ENCODE data around the gene KIF5C. TPM values are rescaled to one million over a fixed set of nuclear protein-coding genes. Genes with fewer than 3 reads are reported as not detected.

KIF5C gene
- total and polyA plus RNA-seq, 2 donors (not counting 1 experiment from before 2014, with no cell fraction given): 1.9 to 6.1 TPM

- Mint-ChIP-seq H3K27ac (no peak overlapping the region), H3K27me3 (peaks cover 4% of the 10 kb centered on the region), H3K4me1 (peaks cover 31% of the 10 kb centered on the region), H3K4me3 (no peak overlapping the region), H3K9me3 (ENCODE audit: insufficient read depth) (no peaks in the 10 kb centered on the region)
- H2AFZ ChIP-seq (ENCODE audit: insufficient read depth, low read depth, low read length, poor library complexity, severe bottlenecking): no peak overlapping the region
- no peak overlapping the region for H3K4me3 ChIP-seq (ENCODE audit: control extremely low read depth in 1 of 5, extremely low read depth in 1 of 5, insufficient read depth in 1 of 5, low read depth in 2 of 5, low read length in 4 of 5)
- POLR2A ChIA-PET: no interaction called here
- DNase-seq: no peak
- peaks cover 22 to 35% of the 10 kb centered on the region in 2 donors for H3K4me1 ChIP-seq (ENCODE audit: control insufficient read depth in 2 of 2, insufficient read depth in 2 of 2, low read length in 2 of 2)
- H4K20me1 ChIP-seq (ENCODE audit: control insufficient read depth, insufficient read depth, low read length, poor library complexity, severe bottlenecking): no peaks in the 10 kb centered on the region
- no peaks in the 10 kb centered on the region for H3K79me2 ChIP-seq (ENCODE audit: control insufficient read depth, insufficient read depth, low read length)
- no peaks in the 10 kb centered on the region for H3K27me3 ChIP-seq (replicated peaks in 1 of 4; ENCODE audit: control extremely low read depth in 1 of 4, control insufficient read depth in 3 of 4, insufficient read depth in 4 of 4, low read length in 3 of 4)
- no peak overlapping the region for H3K27ac ChIP-seq (ENCODE audit: low read length in 2 of 2)
- no peak overlapping the region for H3K4me2 ChIP-seq (replicated peaks; ENCODE audit: low read depth, low read length, poor library complexity, severe bottlenecking)
- 91% methylated on average over 4 of the region's 4 CpGs for WGBS (ENCODE audit: insufficient coverage)
- no peak overlapping the region for H3K9ac ChIP-seq (ENCODE audit: low read length)
- no peaks in the 10 kb centered on the region for H3K36me3 ChIP-seq (replicated peaks in 1 of 2; ENCODE audit: control extremely low read depth in 1 of 2, control insufficient read depth in 1 of 2, extremely low read depth in 1 of 2, insufficient read depth in 2 of 2, low read length in 1 of 2)
- no peak for ATAC-seq (ENCODE audit: low read depth)
- no peaks in the 10 kb centered on the region for H3K9me3 ChIP-seq (ENCODE audit: control extremely low read depth in 1 of 3, control insufficient read depth in 2 of 3, insufficient read depth in 1 of 3, low read length in 2 of 3)
- intact Hi-C loops (cut with micrococcal nuclease): no loop called here
- CTCF ChIA-PET: interaction anchor here (0.8 to 7.3 kb wide), 17 partner anchors 8 to 571 kb away, joined by 3 to 173 read pairs (median 6); partner anchors contain the start of genes LYPD6B and MMADHC
- TF ChIP-seq EZH2 (IDR thresholded peaks at IDR 0.05; ENCODE audit: borderline replicate concordance, insufficient read depth, low read depth, low read length, poor library complexity, severe bottlenecking) (no peak), CTCF (IDR thresholded peaks at IDR 0.05) (no peak)
These were observed 141.0 kb downstream of the KIF5C start for GRCh38 chr2:149015926-149016563.

All from B cell (primary cell).